Measurements from ENCODE around the gene TWF2. TPM values are rescaled to one million over a fixed set of nuclear protein-coding genes. Genes with fewer than 3 reads are reported as not detected.

Gene TWF2
- total and polyA plus RNA-seq, 9 of the 15 experiments (the other 6 are each of a cell fraction or from before 2014, with no cell fraction given), result 0.11 to 61.9 (median 29.7) TPM

DNA sequence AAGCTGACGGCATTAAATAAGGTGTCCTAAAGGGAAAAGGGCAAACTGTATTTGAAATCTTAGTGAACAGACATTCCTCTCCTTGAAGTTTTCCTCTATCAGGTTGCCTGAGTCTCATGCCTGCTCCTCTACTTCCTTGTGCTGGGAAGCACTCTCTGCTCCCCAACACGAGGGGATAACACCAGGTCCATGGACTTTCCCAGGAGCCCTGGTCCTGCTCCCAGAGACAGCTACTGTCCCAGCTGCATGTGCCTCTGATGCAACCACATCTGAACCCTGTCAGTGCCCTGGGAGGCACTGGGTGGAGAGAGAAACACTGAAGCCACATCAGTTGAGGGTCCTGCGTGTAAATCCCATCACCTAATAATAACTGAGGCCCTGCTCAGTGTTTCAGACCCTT, 20.9 kb downstream of the TWF2 start:
- CTCF ChIA-PET (ENCODE audit: low intra/inter-chr PET ratio), result interaction anchor here (0.5 kb wide), 1 partner anchor 14 kb away, joined by 3 read pairs; no protein-coding TSS in a partner anchor
- Histone ChIP-seq H3K4me1 (replicated peaks in 1 of 2; ENCODE audit: control insufficient read depth in 2 of 2, insufficient read depth in 2 of 2, low read length in 2 of 2) (peaks cover 27 to 47% of the 10 kb centered on the region in 2 experiments), H3K36me3 (ENCODE audit: control insufficient read depth, insufficient read depth, low read length) (peaks cover 21% of the 10 kb centered on the region), H2AFZ (ENCODE audit: low read depth, low read length) (peak overlapping the region; percentile 74), H3K9ac (ENCODE audit: insufficient read depth in 1 of 2, low read depth in 2 of 2, low read length in 2 of 2) (peak overlapping the region in 1 of 2 experiments; percentile 84; a peak in 1 of 4 replicates), H3K27me3 (ENCODE audit: control insufficient read depth in 2 of 2, insufficient read depth in 2 of 2, low read length in 2 of 2) (no peaks in the 10 kb centered on the region), H3K4me3 (no peak overlapping the region), H3K9me3 (replicated peaks; ENCODE audit: control insufficient read depth, insufficient read depth, low read depth, low read length) (no peaks in the 10 kb centered on the region), H3K9me1 (ENCODE audit: control insufficient read depth, insufficient read depth, low read length) (no peaks in the 10 kb centered on the region), H3K4me2 (ENCODE audit: insufficient read depth, low read length) (peak overlapping the region; percentile 59), H3K27ac (ENCODE audit: extremely low read depth, low read depth, low read length) (no peak overlapping the region; the same call in 2 of the 3 replicates), H4K20me1 (replicated peaks; ENCODE audit: control insufficient read depth, insufficient read depth, low read length) (no peaks in the 10 kb centered on the region), H3K79me2 (ENCODE audit: control insufficient read depth, insufficient read depth, low read length) (no peaks in the 10 kb centered on the region)
- TF ChIP-seq ZFP1 (CRISPR knock-in tag; IDR thresholded peaks at IDR 0.05), result no peak
- no peak for TF ChIP-seq NBN (IDR thresholded peaks at IDR 0.05; ENCODE audit: low read depth)
- peak; percentile 33; the same call in 1 of the 2 replicates for TF ChIP-seq MYC (IDR thresholded peaks at IDR 0.05; ENCODE audit: low read depth, low read length)
- TF ChIP-seq MYC (CRISPR knock-in tag; IDR thresholded peaks at IDR 0.05; ENCODE audit: borderline replicate concordance, low read depth), result no peak
- 0 out of 2 replicates have a peak, but pooled peaks have one; percentile 14 for TF ChIP-seq L3MBTL2 (IDR thresholded peaks at IDR 0.05)
- TF ChIP-seq, protein P1, sequence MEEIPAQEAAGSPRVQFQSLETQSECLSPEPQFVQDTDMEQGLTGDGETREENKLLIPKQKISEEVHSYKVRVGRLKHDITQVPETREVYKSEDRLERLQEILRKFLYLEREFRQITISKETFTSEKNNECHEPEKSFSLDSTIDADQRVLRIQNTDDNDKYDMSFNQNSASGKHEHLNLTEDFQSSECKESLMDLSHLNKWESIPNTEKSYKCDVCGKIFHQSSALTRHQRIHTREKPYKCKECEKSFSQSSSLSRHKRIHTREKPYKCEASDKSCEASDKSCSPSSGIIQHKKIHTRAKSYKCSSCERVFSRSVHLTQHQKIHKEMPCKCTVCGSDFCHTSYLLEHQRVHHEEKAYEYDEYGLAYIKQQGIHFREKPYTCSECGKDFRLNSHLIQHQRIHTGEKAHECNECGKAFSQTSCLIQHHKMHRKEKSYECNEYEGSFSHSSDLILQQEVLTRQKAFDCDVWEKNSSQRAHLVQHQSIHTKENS (CRISPR knock-in tag; IDR thresholded peaks at IDR 0.05), result no peak
- TF ChIP-seq, protein P2, sequence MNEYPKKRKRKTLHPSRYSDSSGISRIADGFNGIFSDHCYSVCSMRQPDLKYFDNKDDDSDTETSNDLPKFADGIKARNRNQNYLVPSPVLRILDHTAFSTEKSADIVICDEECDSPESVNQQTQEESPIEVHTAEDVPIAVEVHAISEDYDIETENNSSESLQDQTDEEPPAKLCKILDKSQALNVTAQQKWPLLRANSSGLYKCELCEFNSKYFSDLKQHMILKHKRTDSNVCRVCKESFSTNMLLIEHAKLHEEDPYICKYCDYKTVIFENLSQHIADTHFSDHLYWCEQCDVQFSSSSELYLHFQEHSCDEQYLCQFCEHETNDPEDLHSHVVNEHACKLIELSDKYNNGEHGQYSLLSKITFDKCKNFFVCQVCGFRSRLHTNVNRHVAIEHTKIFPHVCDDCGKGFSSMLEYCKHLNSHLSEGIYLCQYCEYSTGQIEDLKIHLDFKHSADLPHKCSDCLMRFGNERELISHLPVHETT (CRISPR knock-in tag; conservative IDR thresholded peaks at IDR 0.05 in 1 of 2, IDR thresholded peaks at IDR 0.05 in 1 of 2), result no peak
- no peak for TF ChIP-seq ZFX (CRISPR knock-in tag; IDR thresholded peaks at IDR 0.05)
- intact Hi-C loops (cut with micrococcal nuclease), result no loop called here
- POLR2A ChIA-PET, result interaction anchor here (0.6 kb wide), 1 partner anchor 142 kb away, joined by 3 read pairs; no protein-coding TSS in a partner anchor
- in situ Hi-C loops (cut with MboI), result no loop called here
- WGBS (ENCODE audit: insufficient coverage, low coverage, missing lambda C conversion rate), result 69% methylated on average over 2 of the region's 3 CpGs
- no peak for DNase-seq (ENCODE audit: extremely low read depth in 1 of 4, low spot score in 3 of 4)
- BruUV-seq (replicated peaks), result no TSS peak
- peak; percentile 10 for ATAC-seq
- no peak for FAIRE-seq

Data from K562 (cell line).